Thyroid gland (tissue), 4 donors: ENCODE measurements around the gene OXSR1.

Experiments
- CTCF ChIP-seq, 6 experiments: fragments of 200-600 bp in 3 of 6; fragments of 450-650 bp in 3 of 6; sonication (generic) in 3 of 6; IDR thresholded peaks; one replicate each; pipeline ENCODE4 v1.5.1; 2016 to 2019; ENCODE audit warnings: antibody characterized with exemption in 6 of 6, mild to moderate bottlenecking in 2 of 6, inconsistent platforms in 1 of 6, moderate library complexity in 1 of 6
- POLR2A ChIP-seq, 2 donors: fragments of 450-650 bp; IDR thresholded peaks; one replicate each; pipeline ENCODE4 v1.6.1; 2017; ENCODE audit warnings: antibody characterized with exemption in 2 of 2, mild to moderate bottlenecking in 2 of 2, moderate library complexity in 1 of 2

GRCh38 chr3:38264353-38264771 is 99.0 kb downstream of the OXSR1 start:
- TF ChIP-seq POLR2A (IDR thresholded peaks at IDR 0.05): no peak
- TF ChIP-seq CTCF (IDR thresholded peaks at IDR 0.05): no peak
